Effector CD8-positive, alpha-beta T cell (primary cell): ENCODE measurements around the gene MAGI3.
"Not testable (repeated sequence)": the region's sequence is repeated elsewhere in the genome, so short reads cannot be mapped to it uniquely, and the experiment has no call there.

Experiments
- DNase-seq: peaks from one replicate; lab custom pipeline; 2025; lab: John Stamatoyannopoulos, UW

Gene MAGI3

DNA sequence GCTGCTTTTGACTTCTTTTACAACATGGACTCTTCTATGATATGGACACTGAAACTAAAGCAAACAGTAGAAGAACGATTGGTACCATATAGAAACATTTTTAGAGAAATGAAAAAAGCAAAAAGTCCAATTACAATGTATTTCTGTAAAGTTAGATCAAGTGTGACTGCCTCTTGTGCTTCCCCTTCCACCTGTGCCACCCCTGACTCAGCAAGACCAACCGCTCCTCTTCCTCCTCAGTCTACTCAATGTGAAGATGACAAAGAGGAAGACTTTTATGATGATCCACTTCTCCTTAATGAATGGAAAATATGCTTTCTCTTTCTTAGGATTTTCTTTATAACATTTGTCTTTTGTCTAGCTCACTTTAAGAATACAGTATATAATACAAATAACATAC is 302.0 kb downstream of the MAGI3 start:
- no peak for DNase-seq

DNA sequence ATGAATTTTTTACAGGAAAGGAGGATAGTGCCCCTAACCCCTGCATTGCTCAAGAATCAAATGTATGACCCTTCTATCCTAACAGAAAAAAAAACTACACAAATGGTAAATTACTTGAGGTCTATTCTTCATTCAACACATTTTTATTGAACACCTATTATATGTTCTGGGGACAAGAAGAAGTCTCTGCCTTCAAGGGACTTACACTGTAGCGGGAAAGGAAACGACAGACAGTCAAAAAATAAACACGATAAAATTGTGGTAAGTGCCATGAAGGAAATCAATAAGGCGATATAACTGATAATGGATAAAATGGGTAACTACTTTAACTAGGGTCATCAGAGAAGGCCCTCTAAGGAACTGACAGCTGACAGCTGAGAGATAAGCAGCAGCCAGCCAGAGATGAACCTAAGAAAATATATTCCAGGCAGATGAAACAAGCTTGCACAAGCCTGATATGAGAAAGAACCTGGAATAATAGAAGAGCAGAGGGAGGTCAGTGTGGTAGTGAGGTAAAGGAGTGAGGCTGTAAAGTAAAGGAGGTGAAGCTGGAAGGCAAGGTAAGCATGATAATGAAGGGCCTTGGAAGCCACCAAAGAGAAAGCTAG is 302.6 kb downstream of the MAGI3 start:
- no peak for DNase-seq

GRCh38 chr1:113694910-113695309 is 304.6 kb downstream of the MAGI3 start:
- no peak for DNase-seq

- DNase-seq = no peak
Observed at GRCh38 chr1:113701429-113701828, 311.1 kb downstream of the MAGI3 start.

DNA sequence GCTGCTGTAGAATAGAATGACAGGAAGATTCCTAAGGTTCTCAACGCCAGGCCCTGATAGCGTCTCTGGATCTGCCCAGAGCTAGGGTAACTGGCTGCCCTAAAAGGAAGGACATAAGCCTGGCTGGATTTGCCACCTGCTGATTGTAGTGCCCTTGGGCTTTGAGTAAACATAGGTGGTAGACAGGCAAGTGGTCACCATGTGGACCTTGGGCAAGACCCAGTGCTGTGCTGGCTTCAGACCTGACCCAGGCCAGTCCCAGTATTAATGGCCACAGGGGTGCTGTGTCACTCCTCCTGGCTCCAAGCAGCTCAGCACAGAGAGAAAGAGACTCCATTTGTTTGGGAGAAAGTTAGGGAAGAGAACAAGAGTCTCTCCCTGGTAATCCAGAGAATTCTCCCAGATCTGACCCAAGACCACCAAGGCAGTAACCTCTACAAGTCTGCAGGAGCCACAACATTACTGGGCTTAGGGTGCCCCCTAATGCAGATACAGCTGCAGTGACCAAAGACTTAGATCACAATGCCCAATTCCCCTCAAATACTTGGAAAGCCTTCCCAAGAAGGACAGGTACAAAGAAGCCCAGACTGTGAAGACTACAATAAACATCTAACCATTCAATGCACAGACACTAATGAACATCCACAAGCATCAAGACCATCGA is 324.4 kb downstream of the MAGI3 start:
- no peak for DNase-seq

- not testable (repeated sequence) for DNase-seq
Observed at GRCh38 chr1:113717506-113717905, 327.2 kb downstream of the MAGI3 start.

- DNase-seq = not testable (repeated sequence)
Observed at GRCh38 chr1:113718621-113719020, 328.3 kb downstream of the MAGI3 start.

DNA sequence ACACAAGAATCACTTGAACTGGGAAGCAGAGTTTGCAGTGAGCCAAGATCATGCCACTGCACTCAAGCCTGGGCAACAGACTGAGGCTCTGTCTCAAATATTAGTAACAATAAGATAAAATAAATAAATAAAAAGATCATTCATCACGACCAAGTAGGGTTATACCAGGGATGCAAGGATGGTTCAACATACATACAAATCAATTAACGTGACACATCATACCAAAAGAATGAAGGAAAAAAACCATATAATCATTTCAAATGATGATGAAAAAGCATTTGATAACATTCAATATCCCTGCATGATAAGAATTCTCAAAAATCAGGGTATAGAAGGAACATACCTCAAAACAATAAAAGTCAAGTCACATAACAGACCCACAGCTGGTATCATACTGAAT is 330.7 kb downstream of the MAGI3 start:
- DNase-seq = no peak

DNA sequence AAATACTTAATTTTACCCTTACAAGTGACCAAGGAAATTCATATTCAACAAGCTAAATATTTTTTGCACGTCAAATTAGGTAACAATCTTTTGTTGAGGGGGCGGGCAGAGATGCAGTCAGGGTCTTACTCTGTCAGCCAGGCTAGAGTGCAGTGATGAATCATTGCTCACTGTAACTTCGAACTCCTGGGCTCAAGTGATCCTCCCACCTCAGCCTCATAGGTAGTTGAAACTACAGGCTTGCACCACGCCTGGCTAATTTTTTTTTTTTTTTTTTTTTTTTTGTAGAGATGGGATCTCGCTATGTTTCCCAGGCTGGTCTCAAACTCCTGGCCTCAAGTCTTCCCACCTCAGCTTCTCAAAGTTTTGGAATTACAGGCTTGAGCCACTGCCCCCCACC is 342.5 kb downstream of the MAGI3 start:
- DNase-seq = no peak

- no peak for DNase-seq
Observed at GRCh38 chr1:113734357-113735055, 344.2 kb downstream of the MAGI3 start.
